HepG2 (cell line): ENCODE data around the gene RSPRY1. TPM values are rescaled to one million over a fixed set of nuclear protein-coding genes. Genes with fewer than 3 reads are reported as not detected.
A peak's percentile ranks its signal among the peaks of the same experiment; 100 is the strongest.

ENCODE experiments used
- CEBPZ ChIP-seq: IDR thresholded peaks from 2 replicates; pipeline ENCODE4 v1.6.1; 2012; ENCODE audit warnings: low read length, improper control_type of control experiment
- CSRNP2 ChIP-seq: sonication (generic); formaldehyde crosslinking; conservative IDR thresholded peaks from 2 replicates; pipeline ENCODE4 v1.8.0; 2022; ENCODE audit warnings: low read depth, missing genetic modification reagents
- ETV5 ChIP-seq: IDR thresholded peaks from 2 replicates; pipeline ENCODE4 v1.6.1; 2018; ENCODE audit warnings: missing biosample characterization, missing genetic modification reagents, inconsistent platforms, borderline replicate concordance
- HNRNPL ChIP-seq: fragments of 200-400 bp; formaldehyde crosslinking; IDR thresholded peaks from 2 replicates; pipeline ENCODE4 v1.6.1; 2017; ENCODE audit warnings: mild to moderate bottlenecking, low read depth, low read length
- KAT2B ChIP-seq: fragments of 150-350 bp; IDR thresholded peaks from 2 replicates; pipeline ENCODE4 v1.6.1; 2014; ENCODE audit warnings: low read depth, low read length, borderline replicate concordance
- NFKB2 ChIP-seq: sonication (generic); formaldehyde crosslinking; IDR thresholded peaks from 2 replicates; pipeline ENCODE4 v1.4.0; 2020; ENCODE audit warnings: missing genetic modification reagents, borderline replicate concordance
- PRDM4 ChIP-seq: sonication (generic); formaldehyde crosslinking; IDR thresholded peaks from 2 replicates; pipeline ENCODE4 v1.9.0; 2021; ENCODE audit warnings: missing genetic modification reagents, borderline replicate concordance
- RCOR2 ChIP-seq: IDR thresholded peaks from 2 replicates; pipeline ENCODE4 v1.6.1; 2016; ENCODE audit warnings: missing biosample characterization, missing genetic modification reagents
- SAP130 ChIP-seq: IDR thresholded peaks from 2 replicates; pipeline ENCODE4 v1.6.1; 2016; ENCODE audit warnings: low read depth
- SRF ChIP-seq: IDR thresholded peaks from 2 replicates; pipeline ENCODE4 v1.6.1; 2011; ENCODE audit warnings: mild to moderate bottlenecking, low read depth, low read length, moderate library complexity
- ZBTB38 ChIP-seq: sonication (generic); formaldehyde crosslinking; IDR thresholded peaks from 2 replicates; pipeline ENCODE4 v1.5.1; 2020; ENCODE audit warnings: mild to moderate bottlenecking, missing genetic modification reagents
- ZNF44 ChIP-seq: sonication (generic); formaldehyde crosslinking; IDR thresholded peaks from 2 replicates; pipeline ENCODE4 v1.5.1; 2020; ENCODE audit warnings: mild to moderate bottlenecking, missing genetic modification reagents
- ZNF576 ChIP-seq: sonication (generic); formaldehyde crosslinking; IDR thresholded peaks from 2 replicates; pipeline ENCODE4 v1.4.0; 2020; ENCODE audit warnings: mild to moderate bottlenecking, missing genetic modification reagents
- ZNF687 ChIP-seq: sonication (generic); formaldehyde crosslinking; IDR thresholded peaks from 2 replicates; pipeline ENCODE4 v1.5.1; 2020; ENCODE audit warnings: mild to moderate bottlenecking, missing genetic modification reagents, moderate library complexity
- ZNF740 ChIP-seq: sonication (generic); formaldehyde crosslinking; IDR thresholded peaks from 2 replicates; pipeline ENCODE4 v1.4.0; 2020; ENCODE audit warnings: missing genetic modification reagents
- polyA plus RNA-seq, 8 experiments: library from polyadenylated mRNA; depleted of rRNA in 3 of 8; stranded (reverse) in 7 of 8; unstranded in 1 of 8; fragments of >200 nt; fragmentation: Illumina TruSeq in 4 of 8; extraction: Trizol in 4 of 8; gene quantifications; 2 replicates each; pipeline versions ENCODE4 v1.2.1 to v1.2.3, GENCODE V29; 2011 to 2016; ENCODE audit warnings: low read depth in 4 of 8, missing spikeins in 1 of 8, mixed read lengths in 1 of 8; ENCODE audit not compliant: insufficient read depth in 1 of 8
- total RNA-seq, 5 experiments: library from RNA; depleted of rRNA; stranded (reverse); fragments of >200 nt; fragmentation: Illumina TruSeq; extraction: Trizol; gene quantifications; 2 replicates each; pipeline ENCODE4 v1.2.3, GENCODE V29; 2016; ENCODE audit warnings: low read depth in 1 of 5

The RSPRY1 gene
- total and polyA plus RNA-seq, 2 of the 13 experiments (the other 11 are each of a cell fraction or from before 2014, with no cell fraction given) = 53.4 to 61.0 TPM

GRCh38 chr16:57268804-57269800 lies 83.0 kb downstream of the RSPRY1 start (continued):
- peak; percentile 21; the same call in 1 of the 2 replicates for TF ChIP-seq SAP130 (CRISPR knock-in tag)
- TF ChIP-seq HNRNPL = 0 out of 2 replicates have a peak, but pooled peaks have one; percentile 52
- no peak; the same call in 1 of the 2 replicates for TF ChIP-seq ETV5 (CRISPR knock-in tag)
- no peak for TF ChIP-seq CEBPZ
- no peak for TF ChIP-seq KAT2B
- TF ChIP-seq ZNF687 = peak; percentile 69
- no peak for TF ChIP-seq ZNF44 (CRISPR knock-in tag)
- TF ChIP-seq RCOR2 (CRISPR knock-in tag) = no peak
- no peak for TF ChIP-seq ZNF576 (CRISPR knock-in tag)
- TF ChIP-seq ZNF740 (CRISPR knock-in tag) = 0 out of 2 replicates have a peak, but pooled peaks have one; percentile 56
- no peak for TF ChIP-seq CSRNP2 (CRISPR knock-in tag)
- TF ChIP-seq ZBTB38 = peak; percentile 34; the same call in 1 of the 2 replicates
- 0 out of 2 replicates have a peak, but pooled peaks have one; percentile 27 for TF ChIP-seq NFKB2 (CRISPR knock-in tag)
- no peak for TF ChIP-seq PRDM4 (CRISPR knock-in tag)
- TF ChIP-seq SRF = no peak
